ENCODE measurements around the gene HSD17B11.

DNA sequence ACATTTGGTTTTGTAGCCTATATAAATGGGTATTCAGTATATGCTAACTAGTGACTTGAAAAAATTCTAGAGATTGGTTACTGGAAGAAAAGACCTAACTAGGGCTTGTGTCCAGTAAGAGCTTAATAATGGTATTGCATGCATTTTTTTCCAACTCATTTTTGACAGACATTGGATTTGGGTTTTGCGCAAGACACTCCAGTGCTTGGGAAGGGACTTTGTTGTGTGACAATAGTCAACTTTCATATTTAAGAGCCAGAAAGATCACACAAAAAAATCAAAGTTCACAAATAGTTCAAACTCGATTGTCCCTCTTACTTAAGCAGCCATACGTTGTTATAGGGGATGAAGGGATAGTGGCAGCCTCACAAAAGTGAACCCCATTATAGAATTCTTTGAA is 1.2 kb upstream of the HSD17B11 start:
- TF ChIP-seq POLR2AphosphoS5 (IDR thresholded peaks at IDR 0.05): no peak
- no peak for TF ChIP-seq EZH2 (IDR thresholded peaks at IDR 0.05; ENCODE audit: borderline replicate concordance, insufficient read depth, low read length, poor library complexity, severe bottlenecking)
- TF ChIP-seq, protein P1, sequence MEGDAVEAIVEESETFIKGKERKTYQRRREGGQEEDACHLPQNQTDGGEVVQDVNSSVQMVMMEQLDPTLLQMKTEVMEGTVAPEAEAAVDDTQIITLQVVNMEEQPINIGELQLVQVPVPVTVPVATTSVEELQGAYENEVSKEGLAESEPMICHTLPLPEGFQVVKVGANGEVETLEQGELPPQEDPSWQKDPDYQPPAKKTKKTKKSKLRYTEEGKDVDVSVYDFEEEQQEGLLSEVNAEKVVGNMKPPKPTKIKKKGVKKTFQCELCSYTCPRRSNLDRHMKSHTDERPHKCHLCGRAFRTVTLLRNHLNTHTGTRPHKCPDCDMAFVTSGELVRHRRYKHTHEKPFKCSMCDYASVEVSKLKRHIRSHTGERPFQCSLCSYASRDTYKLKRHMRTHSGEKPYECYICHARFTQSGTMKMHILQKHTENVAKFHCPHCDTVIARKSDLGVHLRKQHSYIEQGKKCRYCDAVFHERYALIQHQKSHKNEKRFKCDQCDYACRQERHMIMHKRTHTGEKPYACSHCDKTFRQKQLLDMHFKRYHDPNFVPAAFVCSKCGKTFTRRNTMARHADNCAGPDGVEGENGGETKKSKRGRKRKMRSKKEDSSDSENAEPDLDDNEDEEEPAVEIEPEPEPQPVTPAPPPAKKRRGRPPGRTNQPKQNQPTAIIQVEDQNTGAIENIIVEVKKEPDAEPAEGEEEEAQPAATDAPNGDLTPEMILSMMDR (IDR thresholded peaks at IDR 0.05; ENCODE audit: poor library complexity, severe bottlenecking): no peak
- TF ChIP-seq REST (IDR thresholded peaks at IDR 0.05; ENCODE audit: borderline replicate concordance): no peak
- no peak for TF ChIP-seq EP300 (conservative IDR thresholded peaks at IDR 0.05; ENCODE audit: poor library complexity, severe bottlenecking)
- no peak for TF ChIP-seq TAF1 (IDR thresholded peaks at IDR 0.05; ENCODE audit: low read depth)
